ENCODE measurements around the gene CSRNP3.
"Not testable (repeated sequence)": the region's sequence is repeated elsewhere in the genome, so short reads cannot be mapped to it uniquely, and the experiment has no call there.

Gene CSRNP3

DNA sequence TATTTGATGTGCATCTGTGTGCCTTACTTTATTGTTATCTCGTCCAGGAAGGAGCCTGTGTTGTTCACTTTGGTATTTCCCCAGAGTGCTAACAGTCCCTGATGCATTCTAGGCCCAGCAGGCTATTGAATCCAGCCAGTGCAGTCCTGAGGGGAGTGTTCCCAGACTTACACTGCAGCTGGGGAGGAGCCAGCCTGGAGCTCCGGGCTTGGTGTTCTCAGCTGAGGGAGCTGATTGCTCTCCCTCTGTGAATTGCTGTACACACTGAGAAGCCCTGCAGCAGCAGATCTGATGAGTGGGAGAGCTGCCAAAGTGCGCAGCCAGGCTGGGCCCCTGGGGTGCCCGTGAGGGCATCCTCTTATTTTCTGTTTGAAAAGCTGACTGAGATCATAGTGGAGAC lies 165.4 kb downstream of the CSRNP3 start:
- no peak for DNase-seq (ENCODE audit: low spot score)

GRCh38 chr2:165635532-165635931 lies 166.0 kb downstream of the CSRNP3 start:
- DNase-seq (ENCODE audit: low spot score) = no peak

DNA sequence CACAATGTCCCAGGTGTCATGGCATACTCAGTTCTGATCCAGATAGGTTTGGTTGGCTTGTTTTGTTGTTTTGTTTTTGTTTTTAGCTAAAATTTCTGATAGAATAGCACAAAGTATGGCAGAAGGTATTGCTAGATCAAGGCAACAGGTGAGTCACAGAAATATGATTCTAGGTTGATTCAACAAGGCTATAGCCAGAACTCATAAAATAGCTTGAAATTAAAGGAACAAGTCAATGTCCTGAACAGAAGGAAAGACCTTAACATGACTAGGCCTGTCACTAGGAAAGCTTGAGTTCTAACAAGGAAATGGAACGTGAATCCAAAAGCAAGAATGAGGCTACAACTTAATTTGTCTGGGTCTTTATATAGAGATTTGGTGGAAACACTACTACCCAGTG lies 167.5 kb downstream of the CSRNP3 start:
- no peak for DNase-seq (ENCODE audit: low spot score)

- DNase-seq (ENCODE audit: low spot score) = no peak
These were observed 167.9 kb downstream of the CSRNP3 start for GRCh38 chr2:165637396-165637795.

GRCh38 chr2:165639504-165639903 lies 170.0 kb downstream of the CSRNP3 start:
- DNase-seq (ENCODE audit: low spot score) = no peak

DNA sequence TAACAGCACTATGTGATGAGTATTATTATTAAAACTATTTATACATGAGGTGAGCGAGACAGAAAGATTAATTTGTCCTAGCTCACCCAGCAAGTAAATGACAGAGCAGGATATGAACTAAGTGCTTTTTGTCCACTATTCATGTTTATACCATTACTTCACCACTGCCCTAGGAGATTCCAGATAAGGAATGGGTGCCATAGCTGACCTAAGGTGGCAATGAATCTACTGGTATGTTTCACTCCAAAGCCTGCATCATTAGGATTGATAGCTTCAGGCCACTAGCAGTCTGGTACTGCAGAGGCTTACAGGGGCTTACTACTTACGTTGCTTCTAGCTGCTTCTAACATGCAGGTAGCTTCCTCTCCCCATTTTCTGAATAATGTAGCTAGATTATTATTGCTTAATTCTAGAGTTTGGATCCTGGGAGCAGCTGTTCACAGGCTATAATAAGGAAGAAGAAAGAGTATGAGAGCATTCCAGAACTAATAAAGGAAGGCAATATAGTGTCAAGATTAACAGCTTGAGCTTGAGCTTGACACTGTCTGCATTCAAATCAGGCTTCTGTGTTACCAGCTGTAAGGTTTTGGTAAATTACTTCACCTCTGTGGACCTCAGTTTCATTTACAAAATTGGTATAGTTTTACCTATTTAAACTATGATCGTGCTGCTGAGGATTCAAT lies 170.9 kb downstream of the CSRNP3 start:
- no peak for DNase-seq (ENCODE audit: low spot score)

DNA sequence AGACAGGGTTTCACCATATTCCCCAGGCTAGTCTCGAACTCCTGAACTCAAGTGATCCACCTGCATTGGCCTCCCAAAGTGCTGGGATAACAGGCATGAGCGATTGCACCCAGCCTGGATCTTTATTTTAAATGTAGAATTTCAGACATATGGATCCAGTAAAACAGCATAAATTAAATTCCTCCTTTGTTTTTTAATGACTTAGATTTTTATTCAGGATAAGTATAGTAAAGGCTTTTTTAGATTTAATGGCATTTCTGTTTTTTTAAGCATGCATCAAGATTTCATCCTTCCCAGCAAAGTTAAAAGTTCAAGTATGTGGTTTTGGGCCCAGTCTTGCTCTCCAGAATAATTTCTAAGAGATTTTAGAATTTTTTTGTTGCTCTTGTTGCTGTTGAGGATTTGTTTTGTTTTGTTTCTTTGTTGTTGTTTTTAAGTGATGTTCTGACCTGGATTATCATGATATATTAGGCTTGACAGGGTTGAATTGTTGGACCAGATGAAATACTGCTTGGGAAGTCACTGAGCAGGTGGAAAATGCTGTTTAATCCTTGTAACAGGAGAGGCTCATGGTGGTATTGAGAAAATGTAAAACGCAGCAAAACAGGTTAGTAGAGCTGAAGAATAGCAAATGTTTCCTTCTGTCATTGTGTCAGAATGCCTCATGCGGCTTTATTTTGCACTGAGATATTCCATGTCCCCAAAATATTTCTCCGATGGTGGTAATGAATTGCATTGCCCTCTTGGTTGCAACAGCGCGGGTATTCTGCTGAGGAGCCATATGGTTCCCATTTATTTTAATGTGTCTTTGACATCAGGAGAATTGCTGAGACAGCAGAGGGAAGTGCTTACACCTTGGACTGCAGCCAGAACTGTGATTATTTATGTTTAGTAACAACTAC lies 176.7 kb downstream of the CSRNP3 start:
- DNase-seq (ENCODE audit: low spot score) = no peak

GRCh38 chr2:165647409-165647808 lies 177.9 kb downstream of the CSRNP3 start:
- DNase-seq (ENCODE audit: low spot score) = no peak

- no peak for DNase-seq (ENCODE audit: low spot score)
These were observed 179.3 kb downstream of the CSRNP3 start for GRCh38 chr2:165648801-165649200.

DNA sequence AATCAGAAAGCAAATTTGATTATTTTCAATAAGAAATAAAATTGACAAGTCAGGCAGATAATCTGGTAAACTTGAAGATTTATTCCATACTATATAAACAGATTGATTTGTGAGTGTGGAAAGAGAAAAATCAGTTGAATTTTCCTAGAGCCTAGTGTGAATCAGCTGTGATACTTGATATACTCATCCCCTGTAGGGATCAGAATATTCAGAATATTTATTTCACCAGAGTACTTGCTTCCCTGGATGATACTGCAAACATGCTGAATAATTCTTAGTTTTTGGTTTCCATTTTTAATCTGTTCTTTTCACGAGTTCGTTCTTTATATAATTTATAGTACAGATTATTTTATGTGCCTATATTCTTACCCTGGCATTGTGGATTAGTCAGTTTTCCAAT lies 181.7 kb downstream of the CSRNP3 start:
- DNase-seq (ENCODE audit: low spot score) = no peak

GRCh38 chr2:165655661-165656060 lies 186.2 kb downstream of the CSRNP3 start:
- DNase-seq (ENCODE audit: low spot score) = no peak

DNA sequence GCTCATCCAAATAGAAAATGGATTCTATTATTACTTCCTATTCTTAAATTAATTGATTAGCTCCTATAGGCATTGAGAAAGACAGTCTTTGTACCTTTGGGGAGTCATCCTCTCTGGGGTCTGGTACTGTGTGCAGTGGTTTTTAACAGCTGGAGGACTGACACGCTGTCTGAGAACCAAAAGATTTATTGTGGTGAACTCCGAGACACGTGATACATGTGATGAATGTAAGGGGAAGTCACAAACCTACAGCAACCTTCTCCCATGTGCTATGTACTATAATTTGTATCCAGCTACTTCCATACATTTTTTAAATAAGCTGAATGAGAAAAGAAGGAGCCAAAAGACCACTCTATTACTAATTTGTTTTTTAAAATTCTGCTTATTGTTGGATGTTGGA lies 190.9 kb downstream of the CSRNP3 start:
- no peak for DNase-seq (ENCODE audit: low spot score)

DNA sequence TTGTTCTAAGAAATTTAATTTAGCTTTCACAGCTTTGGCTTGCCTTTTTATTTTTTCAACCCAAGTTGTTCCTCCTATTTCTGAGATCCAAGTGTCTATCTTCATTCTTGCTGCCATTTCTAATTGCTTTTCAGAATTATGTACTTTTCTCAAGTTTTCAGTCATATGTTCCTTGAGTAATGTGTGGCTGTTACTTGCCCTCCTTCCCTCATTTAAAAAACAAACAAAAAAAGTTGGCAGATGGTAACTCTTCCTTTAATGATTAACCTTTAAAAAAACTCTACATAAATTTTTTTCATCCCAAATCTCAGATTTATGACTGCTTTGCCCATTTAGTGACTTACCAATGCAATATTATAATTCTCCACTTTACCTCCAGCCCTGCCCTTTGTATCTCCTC lies 193.2 kb downstream of the CSRNP3 start:
- no peak for DNase-seq (ENCODE audit: low spot score)

- no peak for DNase-seq (ENCODE audit: low spot score)
These were observed 196.1 kb downstream of the CSRNP3 start for GRCh38 chr2:165665614-165666013.

DNA sequence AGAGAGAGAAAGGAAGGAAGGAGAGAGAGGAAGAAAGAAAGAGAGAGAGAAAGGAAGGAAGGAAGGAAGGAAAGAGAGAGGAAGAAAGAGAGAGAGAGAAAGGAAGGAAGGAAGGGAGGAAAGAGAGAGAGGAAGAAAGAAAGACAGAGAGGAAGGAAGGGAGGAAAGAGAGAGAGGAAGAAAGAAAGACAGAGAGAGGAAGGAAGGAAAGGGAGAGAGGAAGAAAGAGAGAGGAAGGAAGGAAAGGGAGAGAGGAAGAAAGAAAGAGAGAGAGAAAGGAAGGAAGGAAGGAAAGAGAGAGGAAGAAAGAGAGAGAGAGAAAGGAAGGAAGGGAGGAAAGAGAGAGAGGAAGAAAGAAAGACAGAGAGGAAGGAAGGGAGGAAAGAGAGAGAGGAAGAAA lies 196.6 kb downstream of the CSRNP3 start:
- DNase-seq (ENCODE audit: low spot score) = not testable (repeated sequence)

- no peak for DNase-seq (ENCODE audit: low spot score)
These were observed 197.1 kb downstream of the CSRNP3 start for GRCh38 chr2:165666605-165667004.

- DNase-seq (ENCODE audit: low spot score) = no peak
These were observed 197.9 kb downstream of the CSRNP3 start for GRCh38 chr2:165667375-165667774.

- DNase-seq (ENCODE audit: low spot score) = no peak
These were observed 205.3 kb downstream of the CSRNP3 start for GRCh38 chr2:165674780-165675179.

GRCh38 chr2:165675551-165675968 lies 206.1 kb downstream of the CSRNP3 start:
- DNase-seq (ENCODE audit: low spot score) = no peak

- no peak for DNase-seq (ENCODE audit: low spot score)
These were observed 209.4 kb downstream of the CSRNP3 start for GRCh38 chr2:165678882-165679281.

DNA sequence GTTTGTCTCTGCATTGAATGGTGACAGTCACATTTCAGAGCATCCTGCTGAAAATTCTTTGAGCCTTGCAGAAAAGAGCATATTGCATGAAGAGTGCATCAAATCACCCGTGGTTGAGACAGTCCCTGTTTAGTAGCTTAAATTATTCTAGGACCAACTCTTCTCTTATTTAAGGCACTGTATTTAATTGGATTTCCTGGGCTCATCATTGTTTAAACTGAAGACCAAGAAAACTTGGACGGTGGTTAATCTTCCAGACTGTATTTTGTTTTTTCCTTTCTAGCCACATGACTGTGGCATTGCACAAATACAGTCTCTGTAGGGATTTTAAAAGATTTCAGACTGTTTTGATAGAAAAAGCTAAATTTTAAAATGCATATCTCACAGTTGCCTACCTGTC lies 210.1 kb downstream of the CSRNP3 start:
- DNase-seq (ENCODE audit: low spot score) = no peak

DNA sequence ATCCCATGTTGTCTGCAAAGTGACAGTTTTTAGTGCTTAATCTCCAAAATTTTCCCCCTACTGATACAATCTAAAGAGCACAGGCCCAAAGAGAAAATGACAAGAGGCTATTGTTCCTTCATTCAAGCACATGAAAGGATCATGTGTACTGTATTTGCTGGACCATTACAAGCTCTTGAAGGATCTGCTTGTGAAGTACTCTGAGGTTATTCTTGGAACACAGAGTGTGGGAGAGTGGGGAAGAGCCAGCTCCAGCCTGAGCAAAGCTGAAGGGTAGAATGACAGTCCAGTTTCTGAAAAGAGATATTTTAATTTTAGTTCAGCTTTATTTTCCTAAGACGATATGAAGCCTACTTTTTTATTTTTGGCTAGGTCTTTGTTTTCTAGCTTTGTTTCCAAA lies 212.3 kb downstream of the CSRNP3 start:
- DNase-seq (ENCODE audit: low spot score) = no peak

GRCh38 chr2:165682546-165682945 lies 213.0 kb downstream of the CSRNP3 start:
- DNase-seq (ENCODE audit: low spot score) = no peak
